ENCODE data around the gene ALDH1L2. TPM values are rescaled to one million over a fixed set of nuclear protein-coding genes. Genes with fewer than 3 reads are reported as not detected.
"Not testable (repeated sequence)": the region's sequence is repeated elsewhere in the genome, so short reads cannot be mapped to it uniquely, and the experiment has no call there.

Gene ALDH1L2
- total RNA-seq, 1 donor from 2014 or later, result 5.5 TPM

DNA sequence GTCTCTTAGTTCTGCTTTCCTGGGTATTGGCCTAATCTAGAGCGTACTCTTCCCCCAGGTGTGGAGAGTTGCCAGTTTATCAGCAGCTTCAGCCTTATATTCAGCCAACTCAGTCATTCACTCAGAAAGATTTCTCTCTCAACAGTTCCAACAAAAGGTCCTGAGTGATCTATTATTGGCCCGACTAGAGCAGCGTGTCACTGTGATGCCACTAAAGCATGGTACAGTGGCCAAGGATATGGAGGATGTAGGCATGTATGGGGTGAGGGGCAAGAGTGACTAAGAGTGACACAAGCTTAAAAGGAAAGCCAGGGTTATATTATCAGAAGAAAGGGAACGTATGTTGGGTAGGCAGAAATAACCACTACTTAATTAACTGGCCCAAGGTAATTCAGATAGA lies 93.3 kb downstream of the ALDH1L2 start:
- no peak for DNase-seq (ENCODE audit: extremely low read depth, low read depth, low spot score)

DNA sequence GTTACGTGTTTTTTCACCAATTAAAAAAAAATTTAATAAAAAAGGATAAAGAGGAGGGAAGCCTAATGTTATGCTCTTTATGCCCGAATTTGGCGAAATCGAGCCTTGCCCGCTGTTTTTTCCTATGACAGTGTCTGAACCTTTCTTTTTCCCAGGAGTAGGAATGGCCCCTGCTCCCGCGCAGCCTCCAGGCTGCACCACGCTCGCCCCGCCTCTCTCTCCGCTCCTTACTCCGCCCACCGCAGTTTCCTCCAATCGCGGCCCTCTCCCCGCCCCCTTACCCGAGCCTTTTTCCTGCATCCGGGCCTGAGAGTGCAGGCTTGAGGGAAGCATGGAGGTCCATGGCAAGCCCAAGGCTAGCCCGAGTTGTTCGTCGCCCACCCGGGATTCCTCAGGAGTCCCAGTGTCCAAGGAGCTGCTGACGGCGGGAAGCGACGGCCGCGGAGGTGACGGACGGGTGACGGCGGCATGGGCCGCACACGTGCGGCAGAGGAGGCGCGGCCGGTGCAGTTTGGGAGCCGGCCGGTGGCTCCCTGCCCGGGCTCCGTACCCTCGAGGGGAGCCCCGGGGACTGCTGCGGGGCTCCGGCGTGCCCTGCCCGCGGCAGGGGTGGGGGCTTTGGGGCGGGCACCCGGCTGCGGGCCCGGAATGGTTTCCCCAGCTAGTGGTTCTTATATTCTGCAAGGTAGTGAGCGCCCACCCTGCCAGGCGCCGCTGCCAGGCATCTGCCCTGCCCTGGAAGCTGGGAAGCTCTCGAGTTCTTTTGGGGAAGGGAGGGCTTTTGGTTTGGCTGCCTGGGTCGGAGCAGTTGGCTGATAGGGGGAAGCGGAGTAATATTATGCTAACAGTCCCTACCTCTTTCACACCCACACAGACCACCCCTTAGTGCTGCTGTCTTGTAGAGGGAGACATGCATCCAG lies 98.0 kb downstream of the ALDH1L2 start, which contains the start of gene NOPCHAP1:
Gene NOPCHAP1 (plus strand): TSS at position 295 of the 920 bp plus-strand sequence. CDS start 37 bp downstream, at position 332.
- peak; percentile 20 for DNase-seq (ENCODE audit: extremely low read depth, low read depth, low spot score)

DNA sequence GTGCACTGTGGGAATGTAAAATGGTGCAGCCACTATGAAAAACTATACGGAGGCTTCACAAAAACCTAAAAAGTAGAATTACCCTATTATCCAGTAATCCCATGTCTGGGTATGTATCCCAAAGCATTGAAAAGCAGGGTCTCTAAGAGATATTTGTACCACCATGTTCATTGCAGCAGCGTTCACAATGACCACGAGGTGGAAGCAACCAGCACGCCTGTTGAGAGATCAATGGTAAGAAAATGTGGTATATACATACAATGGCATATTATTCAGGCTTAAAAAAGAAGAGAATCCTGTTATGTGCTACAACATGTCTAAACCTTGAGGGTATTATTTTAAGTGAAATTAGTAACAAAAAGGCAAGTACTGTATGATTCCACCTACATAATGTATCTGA lies 99.1 kb downstream of the ALDH1L2 start:
- DNase-seq (ENCODE audit: extremely low read depth, low read depth, low spot score), result no peak

DNA sequence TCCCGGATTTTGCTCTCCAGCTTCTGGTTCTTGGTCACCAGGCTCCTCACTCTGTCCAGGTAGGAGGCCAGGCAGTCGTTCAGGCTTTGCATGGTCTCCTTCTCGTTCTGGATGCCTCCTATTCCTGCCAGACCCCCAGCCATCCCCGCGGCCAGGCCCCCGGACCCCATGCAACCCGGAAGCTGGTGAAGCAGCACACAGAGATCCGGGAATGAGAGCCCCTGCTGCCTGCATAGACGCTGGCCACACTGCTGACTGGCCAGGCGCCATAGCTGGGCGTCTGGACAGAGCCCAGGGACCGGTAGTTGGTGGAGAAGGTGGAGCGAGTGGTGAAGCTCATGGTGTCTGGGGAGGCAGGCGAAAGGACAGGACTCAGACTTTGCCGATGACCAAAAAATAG lies 106.6 kb downstream of the ALDH1L2 start:
- DNase-seq (ENCODE audit: extremely low read depth, low read depth, low spot score), result not testable (repeated sequence)

DNA sequence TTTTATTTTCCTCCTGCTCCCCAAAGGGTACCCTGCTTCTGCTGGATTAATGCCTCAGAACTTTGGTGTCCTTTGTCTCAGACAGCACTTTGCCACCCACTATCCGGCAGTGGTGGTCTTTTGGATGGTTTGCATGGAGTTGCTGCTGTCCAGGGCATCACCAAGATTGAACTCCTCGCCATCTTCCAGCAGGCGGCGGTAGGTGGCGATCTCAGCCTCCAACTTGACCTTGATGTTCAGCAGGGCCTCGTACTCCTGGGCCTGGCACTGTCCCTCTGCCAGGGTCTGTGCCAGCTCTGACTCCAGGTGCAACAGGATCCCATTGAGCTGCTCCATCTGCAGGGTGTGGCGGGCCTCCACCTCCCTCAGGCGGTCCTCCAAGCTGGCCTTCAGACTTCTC lies 107.6 kb downstream of the ALDH1L2 start:
- no peak for DNase-seq (ENCODE audit: extremely low read depth, low read depth, low spot score)

DNA sequence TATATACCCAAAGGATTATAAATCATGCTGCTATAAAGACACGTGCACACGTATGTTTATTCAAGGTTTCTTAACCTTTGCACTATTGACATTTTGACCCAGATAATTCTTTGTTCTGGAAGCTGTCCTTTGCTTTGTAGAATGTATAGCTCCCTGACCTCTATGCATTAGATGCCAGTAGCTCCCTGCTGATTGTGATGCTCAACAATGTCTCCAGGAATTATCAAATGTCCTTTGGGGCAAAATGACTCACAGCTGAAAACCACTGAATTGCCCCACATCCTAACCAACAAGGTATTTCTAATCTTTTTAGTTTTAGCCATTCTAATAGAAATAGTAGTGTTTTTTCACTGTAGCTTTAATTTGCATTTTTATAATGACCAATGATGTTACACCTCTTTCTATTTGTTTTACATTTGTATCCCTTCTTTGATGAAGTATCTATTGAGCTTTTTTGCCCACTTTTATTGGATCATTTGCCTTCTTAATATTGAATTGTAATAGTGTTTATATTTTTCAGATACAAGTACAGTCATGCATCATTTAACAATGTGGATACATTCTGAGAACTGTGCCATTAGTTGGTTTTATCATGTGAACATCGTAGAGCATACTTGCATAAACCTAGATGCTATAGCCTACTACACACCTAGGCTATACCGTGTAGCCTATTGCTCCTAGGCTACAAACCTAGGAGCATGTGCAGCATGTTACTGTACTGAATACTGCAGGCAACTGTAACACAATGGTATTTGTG lies 108.5 kb downstream of the ALDH1L2 start:
- no peak for DNase-seq (ENCODE audit: extremely low read depth, low read depth, low spot score)

DNA sequence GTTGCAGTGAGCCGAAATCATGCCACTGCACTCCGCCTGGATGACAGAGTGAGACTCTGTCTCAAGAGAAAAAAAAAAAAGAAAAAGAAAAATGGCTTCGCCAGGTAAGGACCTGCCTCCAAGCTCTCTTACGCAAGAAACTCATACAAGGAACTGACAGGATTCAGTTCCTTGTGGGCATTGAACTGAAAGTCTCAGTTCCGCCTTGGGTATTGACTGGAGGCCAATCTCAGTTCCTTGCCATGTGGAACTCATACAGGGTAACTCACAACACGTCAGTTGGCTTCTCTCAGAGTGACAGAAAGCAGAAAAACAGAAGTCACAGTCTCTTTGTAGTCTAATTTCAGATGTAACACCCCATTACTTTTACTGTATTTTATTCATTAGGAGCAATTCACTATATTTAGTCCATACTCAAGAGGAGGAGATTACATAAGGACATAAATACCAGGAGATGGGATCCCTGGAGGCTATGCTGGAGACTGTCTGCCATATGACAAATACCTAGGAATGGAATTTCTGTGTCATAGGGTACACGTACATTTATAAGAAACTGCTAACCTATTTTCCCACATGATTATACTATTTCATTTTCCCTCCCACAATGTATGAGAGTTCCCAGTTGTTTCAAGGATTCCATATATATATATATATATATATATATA lies 109.5 kb downstream of the ALDH1L2 start:
- DNase-seq (ENCODE audit: extremely low read depth, low read depth, low spot score), result no peak

DNA sequence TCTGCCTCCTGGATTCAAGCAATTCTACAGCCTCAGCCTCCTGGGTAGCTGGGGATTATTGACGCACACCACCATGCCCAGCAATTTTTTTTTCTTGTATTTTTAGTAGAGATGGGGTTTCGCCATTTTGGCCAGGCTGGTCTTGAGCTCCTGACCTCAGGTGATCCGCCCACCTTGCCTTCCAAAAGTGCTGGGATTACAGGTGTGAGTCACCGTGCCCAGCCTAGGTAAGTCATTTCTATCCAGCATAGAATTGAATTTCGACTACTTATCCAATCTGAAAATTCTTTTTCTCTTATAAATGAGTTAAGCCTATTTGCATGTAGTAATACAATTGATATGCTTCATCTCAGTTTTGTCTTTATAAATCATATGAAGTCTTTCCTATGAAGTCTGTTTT lies 111.0 kb downstream of the ALDH1L2 start:
- DNase-seq (ENCODE audit: extremely low read depth, low read depth, low spot score), result no peak

DNA sequence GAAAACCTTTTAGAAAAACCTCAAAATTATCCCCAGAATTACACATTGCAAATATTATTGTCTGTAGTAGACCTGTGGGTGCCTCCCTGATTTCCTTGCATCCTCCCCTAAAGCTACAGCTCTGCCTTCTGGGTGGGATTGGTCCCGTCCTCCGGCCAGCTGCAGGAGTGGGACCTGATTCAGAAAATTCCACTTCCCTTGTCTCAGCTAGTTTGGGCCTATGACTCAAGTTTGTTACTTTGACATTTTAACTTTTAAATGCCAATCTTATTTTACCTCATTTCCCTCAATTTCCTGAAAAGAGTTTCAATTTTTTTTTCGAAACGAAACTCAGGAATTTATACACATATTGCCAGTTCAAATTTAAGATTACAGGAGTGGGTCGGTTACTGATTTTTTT lies 113.0 kb downstream of the ALDH1L2 start:
- DNase-seq (ENCODE audit: extremely low read depth, low read depth, low spot score), result no peak

Other genes starting within 250 kb of the ALDH1L2 start
- 12.8 and 16.4 TPM in 2 replicates for gene SLC41A2, start 126.2 kb downstream of the ALDH1L2 start, total RNA-seq
- gene NOPCHAP1, start 98.1 kb downstream of the ALDH1L2 start, total RNA-seq, result 2.3 TPM in 2 replicates
- gene WASHC4, start 23.3 kb upstream of the ALDH1L2 start, total RNA-seq, result 105 and 127 TPM in 2 replicates
- 24.3 and 33.2 TPM in 2 replicates for gene APPL2, start 151.7 kb upstream of the ALDH1L2 start, total RNA-seq
- gene C12orf75, start 246.2 kb upstream of the ALDH1L2 start, total RNA-seq, result 77.4 and 81.8 TPM in 2 replicates

Data from glomerular endothelial cell (primary cell).